GM19193 (cell line): ENCODE results near the gene AURKAIP1.

Experiments
- POLR2A ChIP-seq: IDR thresholded peaks from 4 replicates; pipeline ENCODE4 v1.6.1; 2011; ENCODE audit not compliant: insufficient read depth, insufficient read length; ENCODE audit errors: extremely low read depth

Gene AURKAIP1

DNA sequence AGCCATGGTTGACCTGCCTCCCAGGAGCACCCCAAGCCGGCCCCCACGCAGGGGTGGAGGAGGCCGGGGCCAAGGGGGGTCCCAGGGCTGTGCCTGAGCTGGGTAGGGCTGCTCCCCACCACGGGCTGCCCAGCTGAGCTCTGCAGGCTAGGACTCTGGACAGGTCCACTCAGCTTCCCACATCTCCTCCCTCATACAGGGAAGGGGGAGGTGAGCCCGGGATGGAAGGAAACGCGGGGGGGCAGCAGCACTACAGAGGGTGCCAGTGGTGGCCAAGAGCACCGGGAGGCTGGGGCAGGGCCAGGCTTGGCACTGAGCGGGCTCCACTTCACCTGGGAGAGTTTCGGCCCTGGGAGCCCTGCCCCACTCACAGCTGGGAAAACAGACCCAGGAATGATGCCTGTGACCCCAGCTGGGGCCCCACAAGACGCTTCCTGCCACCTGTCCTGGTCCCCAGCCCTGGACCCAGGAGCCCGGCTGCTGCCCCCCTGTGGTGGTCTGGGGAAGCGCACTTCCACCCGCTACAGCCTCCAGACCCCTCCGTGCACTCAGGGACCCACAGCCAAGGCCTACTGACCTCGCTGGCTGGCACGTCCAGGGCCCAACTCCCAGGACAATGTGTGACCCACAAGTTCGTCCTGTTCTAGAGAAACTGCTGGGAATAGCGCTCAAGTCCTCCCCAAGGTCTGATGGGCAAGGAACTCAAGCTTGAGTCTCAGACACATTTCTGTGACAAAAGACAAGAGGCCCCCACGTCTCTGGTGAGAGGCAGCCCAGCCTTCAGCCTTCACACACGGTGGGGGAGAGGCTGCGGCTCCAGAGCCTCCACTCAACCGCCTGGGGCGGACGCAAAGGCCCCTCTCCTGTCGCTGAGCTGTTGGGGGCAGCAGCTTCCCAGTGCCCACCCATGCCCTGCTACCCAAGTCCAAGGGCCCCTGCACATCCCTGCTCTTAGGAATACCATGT, 3.0 kb downstream of the AURKAIP1 start:
- no peak for TF ChIP-seq POLR2A

DNA sequence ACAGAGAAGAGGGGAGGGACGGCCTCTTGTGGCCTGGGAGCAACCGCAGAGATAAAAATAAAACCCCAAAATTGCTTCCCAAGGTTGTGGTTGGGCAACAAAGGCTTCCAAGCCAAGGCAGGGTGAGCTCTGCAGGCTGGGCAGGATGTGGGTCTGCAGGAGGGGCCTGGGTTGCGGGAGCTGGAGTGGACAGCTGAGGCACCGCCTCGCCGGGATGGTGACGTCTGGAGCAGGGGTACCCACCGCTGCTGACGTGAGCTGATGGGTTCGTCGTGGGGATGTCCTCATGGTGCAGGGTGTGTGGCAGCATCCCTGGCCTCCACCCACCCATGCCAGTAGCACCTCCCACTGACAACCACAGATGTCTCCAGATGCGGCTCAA, 3.7 kb downstream of the AURKAIP1 start:
- no peak for TF ChIP-seq POLR2A

DNA sequence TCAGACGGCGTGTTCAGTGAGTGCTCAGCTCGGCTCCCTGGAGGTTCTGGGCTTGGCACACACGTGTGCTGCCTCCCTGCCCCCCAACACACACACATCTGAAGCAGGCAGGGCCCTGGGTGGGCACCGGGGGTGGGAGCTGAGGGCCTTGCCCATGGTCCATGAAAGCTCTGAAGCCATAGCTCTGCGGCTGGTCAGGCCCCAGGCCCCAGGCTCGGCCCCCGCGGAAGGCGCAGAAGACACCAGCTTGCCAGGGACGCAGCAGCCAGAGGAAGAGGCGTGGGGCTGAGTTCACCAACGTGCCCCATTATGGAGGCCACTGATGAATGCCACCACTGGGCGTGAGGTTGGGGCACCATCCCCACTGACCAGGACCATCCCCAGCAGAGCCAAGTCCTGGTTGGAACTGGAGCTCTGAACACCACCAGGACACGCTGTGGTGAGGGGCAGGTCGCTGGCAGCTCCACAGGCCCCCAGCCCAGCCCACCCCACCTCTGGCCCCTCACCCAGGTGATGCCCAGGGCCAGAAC, 4.2 kb downstream of the AURKAIP1 start:
- no peak for TF ChIP-seq POLR2A

DNA sequence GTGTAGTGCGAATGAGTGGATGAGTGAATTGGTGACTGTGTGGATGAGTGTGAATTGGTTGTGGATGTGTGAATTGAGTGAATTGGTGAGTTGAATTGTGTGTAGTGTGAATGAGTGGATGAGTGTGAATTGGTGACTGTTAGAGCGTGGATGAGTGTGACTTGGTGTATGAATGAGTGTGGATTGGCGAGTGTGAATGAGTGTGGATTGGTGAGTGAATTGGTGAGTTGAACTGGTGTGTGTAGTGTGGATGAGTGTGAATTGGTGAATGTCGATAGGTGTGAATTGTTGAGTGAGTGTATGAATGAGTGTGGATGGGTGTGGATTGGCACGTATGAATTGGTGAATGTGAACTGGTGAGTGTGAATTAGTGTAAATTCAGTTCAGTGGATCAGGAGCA, 7.7 kb downstream of the AURKAIP1 start:
- TF ChIP-seq POLR2A = no peak

DNA sequence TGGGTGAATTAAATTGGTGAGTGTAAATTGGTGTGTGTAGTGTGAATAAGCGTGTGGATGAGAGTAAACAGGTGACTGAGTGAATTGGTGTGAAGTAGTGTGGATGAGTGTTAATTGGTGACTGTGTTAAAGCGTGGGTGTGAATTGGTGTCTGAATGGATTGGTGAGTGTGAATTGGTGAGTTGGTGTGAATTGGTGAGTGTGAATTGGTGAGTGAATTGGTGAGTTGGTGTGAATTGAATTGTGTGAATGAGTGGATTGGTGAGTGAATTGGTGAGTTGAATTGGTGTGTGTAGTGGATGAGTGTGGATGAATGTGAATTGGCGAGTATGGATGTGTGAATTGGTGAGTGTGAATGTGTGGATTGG, 8.3 kb downstream of the AURKAIP1 start:
- no peak for TF ChIP-seq POLR2A

DNA sequence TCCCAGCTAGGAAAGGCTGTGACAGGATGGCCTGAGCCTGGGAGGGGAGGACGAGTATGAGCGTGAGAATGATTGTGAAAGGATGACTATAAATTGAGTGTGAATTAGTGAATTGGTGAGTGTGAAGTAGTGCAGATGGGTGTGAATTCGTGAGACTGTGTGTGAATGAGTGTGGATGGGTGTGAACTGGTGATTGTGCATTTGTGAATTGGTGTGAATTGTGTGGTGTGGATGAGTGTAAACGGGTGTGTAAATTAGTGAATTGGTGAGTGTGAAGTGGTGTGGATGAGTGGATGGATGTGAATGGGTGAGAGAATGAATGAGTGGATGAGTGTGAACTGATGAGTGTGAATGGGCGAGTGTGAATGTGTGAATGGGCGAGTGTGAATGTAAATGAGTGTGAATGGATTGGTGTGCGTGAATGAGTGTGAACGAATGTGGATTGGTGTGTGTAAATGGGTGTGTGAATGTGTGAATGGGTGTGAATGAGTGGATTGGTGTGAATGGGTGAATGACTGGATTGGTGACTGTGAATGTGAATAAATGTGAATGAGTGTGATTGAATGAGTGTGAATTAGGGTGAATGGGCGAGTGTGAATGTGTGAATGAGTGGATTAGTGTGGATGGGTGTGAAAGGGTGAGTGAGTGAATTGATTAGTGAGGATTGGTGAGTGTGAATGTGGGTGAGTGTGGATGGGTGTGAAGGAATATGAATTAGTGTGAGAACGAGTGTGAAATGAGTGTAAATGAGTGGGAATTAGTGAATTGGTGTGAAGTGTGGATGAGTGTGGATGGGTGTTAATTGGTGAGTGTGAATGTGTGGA, 8.9 kb downstream of the AURKAIP1 start:
- TF ChIP-seq POLR2A = no peak

DNA sequence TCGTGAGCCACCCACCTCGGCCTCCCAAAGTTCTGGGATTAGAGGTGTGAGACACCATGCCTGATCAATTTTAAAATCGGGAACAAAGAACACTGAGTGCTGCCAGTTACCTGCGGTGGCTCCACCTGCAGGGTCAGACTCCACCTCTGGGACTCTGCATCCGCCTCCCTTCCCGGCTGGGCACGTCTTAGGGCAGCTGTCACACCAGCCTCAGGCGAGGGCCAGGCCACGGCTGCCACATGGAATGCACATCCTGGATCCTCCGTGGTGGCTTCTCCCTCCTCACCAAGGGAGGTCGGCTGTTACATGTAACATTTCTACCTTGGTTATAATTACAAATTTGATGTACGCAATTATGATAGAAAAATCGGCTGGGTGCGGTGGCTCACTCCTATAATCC, 10.7 kb downstream of the AURKAIP1 start:
- TF ChIP-seq POLR2A = no peak

DNA sequence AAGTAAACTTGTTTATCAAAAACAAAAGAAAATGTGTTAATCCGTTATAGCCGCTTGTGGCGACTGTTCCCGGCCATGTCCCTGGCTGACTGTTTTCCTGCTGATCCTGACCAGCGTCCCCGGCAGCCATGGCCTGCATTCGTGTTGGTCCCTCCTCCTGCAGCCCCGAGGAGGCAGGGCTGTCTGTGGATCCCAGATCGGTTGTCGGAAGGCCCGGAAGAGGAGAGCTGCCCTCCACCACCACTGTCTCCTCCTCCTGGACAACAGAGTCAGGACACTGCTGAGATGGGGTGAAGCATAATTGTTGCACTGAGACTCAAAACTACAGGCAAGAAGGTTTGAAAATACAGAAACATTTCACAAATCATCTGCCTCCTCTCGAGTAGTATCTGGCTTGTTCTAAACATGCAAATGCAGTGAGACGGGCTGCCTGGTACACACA, 13.0 kb downstream of the AURKAIP1 start:
- TF ChIP-seq POLR2A = no peak

DNA sequence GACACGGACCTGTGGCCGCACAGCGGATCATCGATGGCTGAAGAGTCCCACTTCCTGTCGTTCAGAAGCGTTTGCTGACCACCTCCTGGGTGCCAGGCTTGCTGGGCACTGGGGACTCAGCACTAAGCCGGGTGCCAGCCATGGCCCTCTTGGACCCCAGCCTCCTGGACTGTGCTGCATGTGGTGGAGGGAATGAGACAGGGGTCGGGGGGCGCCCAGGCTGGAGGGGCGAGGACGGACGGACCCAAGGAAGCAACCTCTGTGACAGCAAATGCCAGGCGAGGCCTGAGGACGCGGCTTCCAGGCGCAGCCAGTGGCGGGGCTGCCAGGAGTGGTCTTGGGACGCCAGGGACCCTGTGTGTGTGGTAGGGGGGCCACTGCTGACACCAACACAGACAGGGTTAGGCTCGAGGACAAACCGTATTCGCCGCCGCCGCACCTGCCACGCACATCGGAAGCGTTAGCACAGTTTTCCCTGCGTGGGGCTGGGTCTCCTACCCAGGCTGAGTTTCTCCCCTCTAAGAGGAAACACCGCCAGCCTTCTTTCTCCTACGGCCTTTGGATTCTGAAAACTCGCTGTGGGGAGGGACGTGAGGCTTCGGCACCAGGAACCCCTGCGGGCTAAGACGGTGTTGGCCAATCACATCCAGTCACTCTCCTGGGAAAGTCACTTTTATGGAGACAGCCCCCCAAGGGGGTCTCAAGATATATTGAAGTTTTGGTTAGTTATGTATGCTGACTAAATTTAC, 13.6 kb downstream of the AURKAIP1 start:
- TF ChIP-seq POLR2A = no peak

DNA sequence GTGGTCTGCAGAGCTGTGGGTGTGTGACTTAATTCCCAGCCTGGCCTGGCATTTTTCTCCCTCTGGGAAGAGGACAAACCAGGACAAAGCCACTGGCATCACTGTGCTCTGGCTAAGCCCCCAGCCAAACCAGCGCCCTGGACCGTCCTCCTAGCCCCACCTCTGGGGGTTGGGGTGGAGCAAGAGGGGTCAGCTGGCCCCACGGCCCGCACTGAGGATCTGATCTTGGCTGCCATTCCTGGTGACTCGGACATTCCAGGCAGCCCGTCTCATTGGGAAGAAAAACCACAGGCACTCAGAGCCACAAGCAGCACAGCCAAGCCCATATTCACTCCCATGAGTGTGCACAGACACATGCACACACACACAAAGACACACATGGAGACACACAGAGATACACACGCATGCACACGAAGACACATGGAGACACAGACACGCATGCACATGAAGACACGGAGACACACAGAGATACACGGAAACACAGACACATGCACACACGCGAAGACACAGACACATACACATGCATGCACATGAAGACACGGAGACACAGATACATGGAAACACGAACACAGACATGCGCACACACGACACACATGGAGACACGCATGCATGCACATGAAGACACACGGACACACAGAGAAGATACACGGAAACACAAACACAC, 14.4 kb downstream of the AURKAIP1 start:
- no peak for TF ChIP-seq POLR2A

DNA sequence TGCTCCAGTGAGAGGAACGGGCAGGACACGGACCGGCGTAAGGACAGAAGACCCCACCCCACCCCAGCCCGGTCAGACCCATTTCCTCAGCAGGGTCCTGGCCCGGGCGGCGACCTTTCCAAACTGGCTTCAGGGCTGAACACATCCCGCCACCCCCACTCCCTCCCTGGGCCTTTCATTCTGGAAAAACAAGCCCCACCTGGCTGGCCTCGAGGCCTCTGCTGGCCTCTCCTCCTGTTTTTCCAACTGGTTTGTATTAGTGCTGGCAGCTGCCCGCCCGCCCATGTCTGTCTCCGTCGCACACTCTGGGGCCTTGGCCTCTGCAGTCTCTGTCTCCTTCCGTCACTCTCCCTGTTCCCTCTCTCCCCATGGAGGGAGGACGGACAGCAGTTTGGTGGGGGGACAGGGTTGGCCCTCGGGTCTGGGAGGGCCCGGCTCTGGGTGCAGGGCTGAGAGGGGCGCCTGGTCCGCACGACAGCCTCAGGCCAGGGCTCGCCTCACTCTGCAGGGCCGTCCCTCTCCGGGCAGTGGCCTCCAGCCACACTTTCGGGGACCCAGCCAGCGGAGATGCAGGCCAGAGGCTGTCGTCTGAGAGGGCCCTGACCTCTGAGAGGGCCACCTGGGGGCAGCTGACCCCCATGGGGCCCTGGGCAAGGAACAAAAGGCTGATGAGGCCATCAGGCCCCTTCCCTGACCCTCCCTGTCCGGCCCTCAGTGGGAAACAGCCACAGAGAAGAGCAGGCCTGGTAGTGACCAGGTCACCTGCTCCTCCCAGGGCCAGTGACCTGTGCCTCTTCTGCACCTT, 15.1 kb downstream of the AURKAIP1 start:
- TF ChIP-seq POLR2A = no peak

DNA sequence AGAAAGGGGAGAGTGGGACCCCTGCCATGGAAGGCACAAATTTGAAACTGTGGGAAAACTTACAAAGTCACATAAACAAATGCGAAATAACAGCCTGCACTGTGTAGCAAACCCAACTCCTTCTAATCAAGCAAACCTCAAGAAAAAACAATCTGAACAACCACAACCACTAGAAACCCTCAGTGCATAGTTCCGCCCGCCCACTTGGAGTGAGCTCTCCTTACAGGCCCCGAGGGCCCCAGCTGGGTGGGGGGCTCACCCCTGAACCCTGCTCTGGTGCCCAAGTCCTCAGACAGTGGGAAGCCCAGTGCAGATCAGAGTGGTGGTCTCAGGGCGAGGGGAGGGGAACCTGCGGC, 15.7 kb downstream of the AURKAIP1 start:
- no peak for TF ChIP-seq POLR2A

DNA sequence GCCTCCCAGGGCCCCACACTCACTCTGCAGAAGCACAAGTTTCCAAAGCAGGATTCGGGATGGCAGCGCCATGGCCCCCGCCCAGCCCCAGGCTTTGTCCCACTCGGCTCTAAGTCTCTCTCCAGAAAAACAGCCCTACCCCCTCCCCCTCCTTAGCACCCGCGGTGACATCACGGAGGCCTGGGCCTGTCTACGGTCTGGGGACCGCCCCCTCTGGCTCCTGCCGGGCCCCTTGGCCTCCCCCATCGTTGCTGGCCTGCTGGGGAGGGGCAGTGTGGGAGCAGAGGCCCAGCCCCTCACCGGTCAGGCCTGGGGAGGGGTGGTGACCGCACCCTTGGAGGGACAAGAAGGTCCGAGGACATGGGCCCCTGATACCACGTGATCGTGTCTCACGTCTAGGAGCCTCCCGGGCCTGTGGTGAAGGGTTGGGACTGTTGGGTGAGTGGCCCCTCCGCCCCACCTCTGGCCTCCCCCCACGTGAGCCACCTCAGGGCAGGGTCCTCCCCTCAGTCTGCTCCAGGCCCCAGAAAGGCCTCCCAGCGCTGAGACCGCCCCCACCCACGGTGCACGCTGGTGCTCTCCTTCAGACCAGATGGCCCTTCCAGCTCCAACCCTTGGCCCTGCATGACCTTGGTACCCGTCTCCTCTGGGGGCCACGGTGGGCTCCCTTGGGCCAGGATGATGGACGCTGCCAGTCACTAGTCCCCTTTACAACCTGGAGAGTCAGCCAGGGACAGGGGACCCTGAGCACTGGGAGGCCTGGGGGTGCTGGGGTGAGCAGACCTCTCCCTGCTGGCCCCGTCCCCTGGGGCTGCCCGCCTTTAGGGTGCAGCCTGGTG, 16.4 kb downstream of the AURKAIP1 start, which contains the start of gene MXRA8:
MXRA8 (minus strand) TSS at position 123 of the 839 bp plus-strand sequence; CDS start at position 72, 51 bp downstream.
- TF ChIP-seq POLR2A = no peak

DNA sequence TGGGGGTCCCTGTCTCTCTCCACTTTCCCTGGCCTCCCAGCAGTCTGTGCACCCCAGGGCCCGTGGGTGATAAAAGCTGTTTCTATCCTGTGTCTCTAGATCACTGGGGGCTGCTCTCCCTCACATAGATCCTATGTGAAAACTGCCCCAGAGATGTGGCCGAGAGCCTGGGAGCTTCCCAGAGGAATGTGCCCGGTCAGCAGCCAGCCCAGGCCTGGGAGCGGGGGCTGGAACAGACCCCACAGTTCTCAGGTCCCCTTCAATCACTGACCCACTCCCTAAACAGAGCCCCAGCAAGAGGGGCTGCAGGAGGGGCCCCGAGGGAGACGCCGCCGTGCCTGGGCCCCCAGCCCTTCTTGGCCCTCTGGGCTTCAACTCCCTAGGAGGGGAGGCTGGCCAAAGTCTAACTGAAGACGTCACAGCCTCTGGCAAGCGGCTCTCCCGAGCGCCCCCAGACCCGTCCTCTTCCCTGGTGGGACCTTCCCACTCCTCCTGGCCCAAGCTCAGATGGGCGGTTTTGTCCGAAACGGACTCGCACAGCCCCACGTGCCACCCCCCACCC, 17.1 kb downstream of the AURKAIP1 start:
- TF ChIP-seq POLR2A = no peak
